BJ (cell line): ENCODE data around the gene XPO6. TPM values are rescaled to one million over a fixed set of nuclear protein-coding genes. Genes with fewer than 3 reads are reported as not detected.

Source experiments
- CTCF ChIA-PET: fragments of 350-600 bp; formaldehyde crosslinking; extraction: SDS; loops from one replicate; lab custom pipeline; 2021; ENCODE audit warnings: antibody characterized with exemption, inconsistent platforms; lab: Yijun Ruan, JAX
- POLR2A ChIA-PET: fragments of 300-600 bp; sonication (Branson Sonifier 250); formaldehyde crosslinking; extraction: SDS; loops from one replicate; lab custom pipeline; 2021; ENCODE audit warnings: antibody characterized with exemption; lab: Charles Lee
- DNase-seq: peaks from one replicate; pipeline ENCODE4 v3.0.0-alpha.2; 2011; ENCODE audit warnings: low read depth
- H3K27me3 ChIP-seq: 2 replicates; pipeline ENCODE4 v1.6.0; 2011; ENCODE audit warnings: low read length; ENCODE audit not compliant: control insufficient read depth, insufficient read depth
- H3K36me3 ChIP-seq: 2 replicates; pipeline ENCODE4 v1.5.1; 2011; ENCODE audit warnings: low read length; ENCODE audit not compliant: control insufficient read depth, insufficient read depth
- H3K4me3 ChIP-seq: 2 replicates; pipeline ENCODE4 v1.5.1; 2011; ENCODE audit warnings: low read depth, mild to moderate bottlenecking, control low read depth, low read length
- polyA plus RNA-seq: library from polyadenylated mRNA; depleted of rRNA; stranded (reverse); fragments of >200 nt; gene quantifications from 2 replicates; pipeline ENCODE4 v1.2.3, GENCODE V29; 2011
- TF ChIP-seq, protein P1 (sequence below): IDR thresholded peaks from 2 replicates; pipeline ENCODE4 v1.5.1; 2011; ENCODE audit warnings: low read depth, mild to moderate bottlenecking, control low read depth, inconsistent platforms, low read length, moderate library complexity; ENCODE audit not compliant: insufficient read depth

Gene XPO6
- polyA plus RNA-seq, 1 experiment, result 239 TPM

DNA sequence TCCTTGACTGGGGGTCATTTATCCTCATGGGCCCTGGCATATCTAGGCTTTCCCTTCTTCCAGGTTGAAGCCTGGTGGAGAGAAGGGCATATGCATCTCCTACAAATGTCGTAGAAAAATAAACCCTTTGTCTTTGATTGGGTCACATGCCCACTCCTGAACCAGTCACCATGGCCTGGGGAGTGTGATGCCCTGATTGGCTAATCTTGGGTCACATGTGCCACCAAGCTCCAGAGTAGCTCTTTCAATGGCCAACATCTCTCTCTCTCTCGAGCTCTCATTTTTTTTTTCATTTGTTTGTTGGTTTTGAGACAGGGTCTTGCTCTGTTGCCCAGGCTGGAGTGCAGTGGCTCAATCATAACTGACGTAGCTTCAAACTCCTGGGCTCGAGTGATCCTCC is 5.6 kb upstream of the XPO6 start:
- POLR2A ChIA-PET, result no interaction called here
- CTCF ChIA-PET, result interaction anchor here (1.1 to 2.6 kb wide), 11 partner anchors 20 to 441 kb away, joined by 3 to 17 read pairs (median 3); no protein-coding TSS in a partner anchor
- DNase-seq, result no peak
- Histone ChIP-seq H3K4me3 (no peak overlapping the region), H3K36me3 (no peaks in the 10 kb centered on the region), H3K27me3 (no peaks in the 10 kb centered on the region)
- TF ChIP-seq, protein P1, sequence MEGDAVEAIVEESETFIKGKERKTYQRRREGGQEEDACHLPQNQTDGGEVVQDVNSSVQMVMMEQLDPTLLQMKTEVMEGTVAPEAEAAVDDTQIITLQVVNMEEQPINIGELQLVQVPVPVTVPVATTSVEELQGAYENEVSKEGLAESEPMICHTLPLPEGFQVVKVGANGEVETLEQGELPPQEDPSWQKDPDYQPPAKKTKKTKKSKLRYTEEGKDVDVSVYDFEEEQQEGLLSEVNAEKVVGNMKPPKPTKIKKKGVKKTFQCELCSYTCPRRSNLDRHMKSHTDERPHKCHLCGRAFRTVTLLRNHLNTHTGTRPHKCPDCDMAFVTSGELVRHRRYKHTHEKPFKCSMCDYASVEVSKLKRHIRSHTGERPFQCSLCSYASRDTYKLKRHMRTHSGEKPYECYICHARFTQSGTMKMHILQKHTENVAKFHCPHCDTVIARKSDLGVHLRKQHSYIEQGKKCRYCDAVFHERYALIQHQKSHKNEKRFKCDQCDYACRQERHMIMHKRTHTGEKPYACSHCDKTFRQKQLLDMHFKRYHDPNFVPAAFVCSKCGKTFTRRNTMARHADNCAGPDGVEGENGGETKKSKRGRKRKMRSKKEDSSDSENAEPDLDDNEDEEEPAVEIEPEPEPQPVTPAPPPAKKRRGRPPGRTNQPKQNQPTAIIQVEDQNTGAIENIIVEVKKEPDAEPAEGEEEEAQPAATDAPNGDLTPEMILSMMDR, result no peak

DNA sequence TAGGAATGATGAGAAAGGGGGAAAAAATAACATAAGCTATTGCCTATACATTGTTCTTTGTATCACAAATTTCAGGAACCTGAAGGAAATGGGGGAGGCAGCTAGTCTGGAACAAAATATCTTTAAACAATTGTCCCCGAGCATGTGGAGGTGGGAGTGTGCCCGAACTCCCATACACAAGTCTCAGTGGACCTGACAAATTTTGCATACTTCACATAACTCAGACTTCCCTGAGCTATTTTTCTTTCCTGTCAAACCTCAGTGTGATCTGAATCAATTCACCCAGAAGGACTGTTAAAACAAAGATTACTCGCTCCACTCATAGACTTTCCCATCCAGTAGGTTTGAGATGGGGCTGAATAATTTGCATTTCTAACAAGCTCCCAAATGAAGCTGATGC is 1.6 kb upstream of the XPO6 start:
- POLR2A ChIA-PET, result no interaction called here
- Histone ChIP-seq H3K36me3 (peaks cover 2% of the 10 kb centered on the region; the same call in 1 of the 2 replicates), H3K27me3 (no peaks in the 10 kb centered on the region), H3K4me3 (no peak overlapping the region)
- TF ChIP-seq, protein P1, result no peak
- DNase-seq, result no peak
- CTCF ChIA-PET, result interaction anchor here (1.0 kb wide), 1 partner anchor 77 kb away, joined by 3 read pairs; no protein-coding TSS in a partner anchor

DNA sequence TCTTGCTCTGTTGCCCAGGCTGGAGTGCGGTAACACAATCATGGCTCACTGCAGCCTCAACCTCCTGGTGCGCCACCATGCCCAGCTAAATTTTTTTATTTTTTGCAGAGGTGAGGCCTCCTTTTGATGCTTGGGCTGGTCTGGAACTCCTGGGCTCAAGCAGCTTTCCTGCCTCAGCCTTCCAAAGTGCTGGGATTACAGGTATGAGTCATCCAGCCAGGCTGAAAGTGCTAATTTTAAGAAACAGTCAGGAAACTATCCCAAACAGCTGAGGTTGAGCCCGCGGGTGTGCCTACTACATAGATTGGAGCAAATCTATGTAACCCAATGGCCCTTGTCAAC is 738 bp upstream of the XPO6 start:
- CTCF ChIA-PET, result no interaction called here
- POLR2A ChIA-PET, result no interaction called here

DNA sequence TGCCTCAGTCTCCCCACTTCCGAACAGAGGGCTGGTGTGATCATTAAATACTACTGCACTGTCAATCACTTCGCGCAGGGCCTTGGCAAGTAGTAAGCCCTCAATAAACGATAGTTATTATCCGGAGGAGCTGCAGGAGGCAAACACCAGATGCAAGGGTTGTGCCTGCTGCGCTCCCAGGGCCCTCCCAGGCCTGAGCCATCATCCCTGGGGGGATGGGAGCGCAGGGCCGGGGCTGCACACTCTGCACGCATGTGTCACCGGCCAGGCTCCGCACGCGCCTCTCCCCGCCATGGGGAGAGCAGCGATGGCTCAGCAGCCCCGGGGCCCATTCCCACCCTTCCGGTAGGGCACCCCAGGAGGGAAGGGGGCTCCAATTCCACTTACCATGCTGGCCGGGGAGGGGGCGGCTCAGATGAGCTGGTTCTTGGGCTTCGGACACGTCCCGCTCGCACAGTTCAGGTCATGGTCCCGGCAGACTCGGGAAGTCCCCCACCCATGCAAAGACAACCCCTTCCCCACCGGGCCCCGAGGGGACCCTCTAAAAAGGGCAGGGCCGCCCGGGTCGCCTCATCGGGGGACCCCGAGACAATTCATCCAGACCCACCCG is 681 bp downstream of the XPO6 start:
- Histone ChIP-seq H3K27me3 (no peaks in the 10 kb centered on the region), H3K4me3 (peak overlapping the region; percentile 93), H3K36me3 (peaks cover 4% of the 10 kb centered on the region; the same call in 1 of the 2 replicates)
- ChIA-PET POLR2A (no interaction called here), CTCF (interaction anchor here (3.3 kb wide), 1 partner anchor 17 kb away, joined by 8 read pairs; no protein-coding TSS in a partner anchor)
- TF ChIP-seq, protein P1, result no peak
- DNase-seq, result no peak

More for the DNA sequence above, 738 bp upstream of the XPO6 start:
- TF ChIP-seq, protein P1, result no peak
- Histone ChIP-seq H3K36me3 (peaks cover 3% of the 10 kb centered on the region; the same call in 1 of the 2 replicates), H3K4me3 (peak overlapping the region; percentile 40), H3K27me3 (no peaks in the 10 kb centered on the region)
- no peak for DNase-seq

DNA sequence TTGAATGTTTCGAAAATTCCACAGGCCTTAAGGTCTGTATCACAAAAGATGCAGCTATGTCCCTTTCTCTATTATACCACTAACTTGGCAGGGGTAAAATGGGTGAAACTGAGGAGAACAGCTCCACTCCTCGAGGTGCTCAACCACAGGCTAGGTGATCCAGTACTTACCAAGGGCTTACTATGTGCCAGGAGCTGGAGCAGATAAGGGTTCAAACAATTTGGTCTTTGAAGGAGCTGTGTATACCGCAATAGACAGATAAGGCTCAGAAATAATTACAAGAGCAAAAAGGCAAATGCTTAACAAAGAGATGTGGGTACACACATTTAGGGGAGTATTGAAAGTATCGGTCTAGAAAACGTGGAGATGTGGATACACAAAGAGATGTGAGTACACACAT is 1.5 kb downstream of the XPO6 start:
- no peaks in the 10 kb centered on the region for H3K27me3 ChIP-seq
- no peak for DNase-seq
- TF ChIP-seq, protein P1, result no peak
- peak overlapping the region; percentile 93 for H3K4me3 ChIP-seq
- ChIA-PET POLR2A (no interaction called here), CTCF (interaction anchor here (3.3 kb wide), 1 partner anchor 16 kb away, joined by 8 read pairs; no protein-coding TSS in a partner anchor)
- peaks cover 6% of the 10 kb centered on the region; the same call in 1 of the 2 replicates for H3K36me3 ChIP-seq
